NB4 (cell line): ENCODE data around the gene TRIP12.

Experiments used
- DNase-seq: peaks from one replicate; pipeline ENCODE4 v3.0.0; 2010; ENCODE audit warnings: low read depth
- H3K4me3 ChIP-seq: one replicate; pipeline ENCODE4 v1.5.1; 2011; ENCODE audit warnings: mild to moderate bottlenecking, low read depth, low read length, moderate library complexity
- CTCF ChIP-seq: IDR thresholded peaks from one replicate; pipeline ENCODE4 v1.5.1; 2012; ENCODE audit warnings: low read depth, low read length
- MAX ChIP-seq: IDR thresholded peaks from 2 replicates; pipeline ENCODE4 v1.6.1; 2011; ENCODE audit warnings: low read depth, low read length
- MYC ChIP-seq: IDR thresholded peaks from 2 replicates; pipeline ENCODE4 v1.6.1; 2011; ENCODE audit warnings: low read depth, low read length
- POLR2A ChIP-seq: IDR thresholded peaks from 2 replicates; pipeline ENCODE4 v1.6.1; 2011; ENCODE audit warnings: mild to moderate bottlenecking; ENCODE audit not compliant: insufficient read length; ENCODE audit errors: extremely low read depth

Gene TRIP12

GRCh38 chr2:229783108-229783721 lies 138.6 kb downstream of the TRIP12 start:
- no peak overlapping the region for H3K4me3 ChIP-seq
- no peak for DNase-seq

GRCh38 chr2:229780856-229781773 lies 140.7 kb downstream of the TRIP12 start:
- no peak overlapping the region for H3K4me3 ChIP-seq
- DNase-seq, result peak; percentile 58
- TF ChIP-seq POLR2A, result no peak
- TF ChIP-seq MAX, result peak; percentile 88
- TF ChIP-seq MYC, result no peak
- peak; percentile 92 for TF ChIP-seq CTCF

More at GRCh38 chr2:229783108-229783721, 138.6 kb downstream of the TRIP12 start:
- TF ChIP-seq CTCF (no peak), MYC (no peak), MAX (no peak), POLR2A (no peak)

DNA sequence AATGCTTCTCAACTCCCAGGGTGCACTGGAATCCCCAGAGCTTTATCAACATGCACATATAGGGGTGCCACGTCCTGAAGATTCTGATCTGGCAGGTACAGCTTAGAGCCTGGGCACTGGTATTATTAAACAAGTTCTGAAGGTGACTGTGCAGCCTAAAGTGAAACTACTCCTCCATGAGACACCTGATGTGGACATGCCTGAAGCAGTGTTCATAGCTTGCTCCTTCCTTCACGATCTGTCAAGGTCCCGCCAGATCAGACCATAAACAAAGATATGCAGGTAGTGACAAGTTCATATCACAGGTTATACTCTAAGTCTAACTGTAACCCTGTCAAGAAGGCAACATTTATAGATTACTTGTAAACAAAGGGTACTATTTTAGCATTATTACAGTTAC lies 142.2 kb downstream of the TRIP12 start:
- no peak overlapping the region for H3K4me3 ChIP-seq
- no peak for TF ChIP-seq MAX
- TF ChIP-seq CTCF, result no peak
- TF ChIP-seq MYC, result no peak
- TF ChIP-seq POLR2A, result no peak
- no peak for DNase-seq

- TF ChIP-seq MAX (no peak), MYC (no peak)
- no peak overlapping the region for H3K4me3 ChIP-seq
- DNase-seq, result no peak
Measured at GRCh38 chr2:229777716-229778115, 144.1 kb downstream of the TRIP12 start.

- peak; percentile 12 for DNase-seq
- no peak for TF ChIP-seq MAX
- no peak for TF ChIP-seq POLR2A
- no peak for TF ChIP-seq CTCF
- TF ChIP-seq MYC, result no peak
- no peak overlapping the region for H3K4me3 ChIP-seq
Measured at GRCh38 chr2:229775614-229776313, 146.0 kb downstream of the TRIP12 start.
